HepG2 (cell line): Measurements from ENCODE around the gene KRTAP5-1. TPM values are rescaled to one million over a fixed set of nuclear protein-coding genes. Genes with fewer than 3 reads are reported as not detected.
A peak's percentile ranks its signal among the peaks of the same experiment; 100 is the strongest.

Experiments used
- ATF6 ChIP-seq: sonication (generic); formaldehyde crosslinking; conservative IDR thresholded peaks from 2 replicates; pipeline ENCODE4 v1.4.0; 2020; ENCODE audit warnings: missing genetic modification reagents
- E2F1 ChIP-seq: sonication (generic); formaldehyde crosslinking; IDR thresholded peaks from 2 replicates; pipeline ENCODE4 v1.5.0; 2020; ENCODE audit warnings: missing genetic modification reagents
- HES4 ChIP-seq: sonication (generic); formaldehyde crosslinking; IDR thresholded peaks from 2 replicates; pipeline ENCODE4 v1.9.0; 2021; ENCODE audit warnings: mild to moderate bottlenecking, missing genetic modification reagents, borderline replicate concordance
- HOXA5 ChIP-seq: sonication (generic); formaldehyde crosslinking; IDR thresholded peaks from 2 replicates; pipeline ENCODE4 v1.4.0; 2020; ENCODE audit warnings: missing genetic modification reagents
- MNT ChIP-seq: fragments of 450-650 bp; IDR thresholded peaks from 2 replicates; pipeline ENCODE4 v1.6.1; 2016
- NR2C2 ChIP-seq: sonication (generic); formaldehyde crosslinking; IDR thresholded peaks from 2 replicates; pipeline ENCODE4 v1.4.0; 2020; ENCODE audit warnings: missing genetic modification reagents, mild to moderate bottlenecking, moderate library complexity, borderline replicate concordance
- SAP130 ChIP-seq: IDR thresholded peaks from 2 replicates; pipeline ENCODE4 v1.6.1; 2016; ENCODE audit warnings: low read depth
- ZEB1 ChIP-seq: IDR thresholded peaks from 2 replicates; pipeline ENCODE4 v1.6.1; 2012; ENCODE audit warnings: mild to moderate bottlenecking, low read depth, inconsistent platforms; ENCODE audit not compliant: insufficient replicate concordance
- ZFP41 ChIP-seq: sonication (generic); formaldehyde crosslinking; IDR thresholded peaks from 2 replicates; pipeline ENCODE4 v1.4.0; 2020; ENCODE audit warnings: mild to moderate bottlenecking, missing genetic modification reagents, borderline replicate concordance
- ZFP62 ChIP-seq: sonication (generic); formaldehyde crosslinking; IDR thresholded peaks from 2 replicates; pipeline ENCODE4 v1.4.0; 2020; ENCODE audit warnings: missing genetic modification reagents
- ZKSCAN5 ChIP-seq: sonication (generic); formaldehyde crosslinking; IDR thresholded peaks from 2 replicates; pipeline ENCODE4 v1.5.1; 2020; ENCODE audit warnings: mild to moderate bottlenecking, missing genetic modification reagents
- ZNF280D ChIP-seq: sonication (generic); formaldehyde crosslinking; IDR thresholded peaks from 2 replicates; pipeline ENCODE4 v1.5.1; 2020; ENCODE audit warnings: mild to moderate bottlenecking, missing genetic modification reagents
- ZNF569 ChIP-seq: sonication (generic); formaldehyde crosslinking; IDR thresholded peaks from 2 replicates; pipeline ENCODE4 v1.5.0; 2020; ENCODE audit warnings: mild to moderate bottlenecking, missing genetic modification reagents, moderate library complexity, borderline replicate concordance
- ZNF687 ChIP-seq: sonication (generic); formaldehyde crosslinking; IDR thresholded peaks from 2 replicates; pipeline ENCODE4 v1.5.1; 2020; ENCODE audit warnings: mild to moderate bottlenecking, missing genetic modification reagents, moderate library complexity
- ZNF788 ChIP-seq: sonication (generic); formaldehyde crosslinking; IDR thresholded peaks from 2 replicates; pipeline ENCODE4 v1.5.0; 2020; ENCODE audit warnings: mild to moderate bottlenecking, missing genetic modification reagents, borderline replicate concordance
- ZSCAN21 ChIP-seq: sonication (generic); formaldehyde crosslinking; IDR thresholded peaks from 2 replicates; pipeline ENCODE4 v1.8.0; 2022; ENCODE audit warnings: mild to moderate bottlenecking, missing genetic modification reagents, moderate library complexity, borderline replicate concordance
- polyA plus RNA-seq, 8 experiments: library from polyadenylated mRNA; depleted of rRNA in 3 of 8; stranded (reverse) in 7 of 8; unstranded in 1 of 8; fragments of >200 nt; fragmentation: Illumina TruSeq in 4 of 8; extraction: Trizol in 4 of 8; gene quantifications; 2 replicates each; pipeline versions ENCODE4 v1.2.1 to v1.2.3, GENCODE V29; 2011 to 2016; ENCODE audit warnings: low read depth in 4 of 8, missing spikeins in 1 of 8, mixed read lengths in 1 of 8; ENCODE audit not compliant: insufficient read depth in 1 of 8
- total RNA-seq, 5 experiments: library from RNA; depleted of rRNA; stranded (reverse); fragments of >200 nt; fragmentation: Illumina TruSeq; extraction: Trizol; gene quantifications; 2 replicates each; pipeline ENCODE4 v1.2.3, GENCODE V29; 2016; ENCODE audit warnings: low read depth in 1 of 5

The KRTAP5-1 gene
- total and polyA plus RNA-seq, 2 of the 13 experiments (the other 11 are each of a cell fraction or from before 2014, with no cell fraction given): not detected

- TF ChIP-seq SAP130 (CRISPR knock-in tag) (no peak), ZEB1 (peak; percentile 29), ZFP62 (no peak), HOXA5 (CRISPR knock-in tag) (no peak), ATF6 (CRISPR knock-in tag) (no peak), ZKSCAN5 (CRISPR knock-in tag) (no peak), NR2C2 (no peak), ZNF569 (CRISPR knock-in tag) (no peak), E2F1 (CRISPR knock-in tag) (no peak), ZNF280D (CRISPR knock-in tag) (no peak), ZNF687 (CRISPR knock-in tag) (peak; percentile 17; the same call in 1 of the 2 replicates), MNT (no peak), HES4 (CRISPR knock-in tag) (no peak), ZFP41 (no peak), ZSCAN21 (CRISPR knock-in tag) (no peak), ZNF788 (no peak)
Measured at GRCh38 chr11:1553808-1554594, 31.1 kb downstream of the KRTAP5-1 start (continued).
